SK-N-MC (cell line): Measurements from ENCODE around the gene NEURL1.

Source experiments
- EZH2 ChIP-seq: fragments of 200-600 bp; sonication (generic); IDR thresholded peaks from one replicate; pipeline ENCODE4 v1.6.1; 2017; ENCODE audit warnings: antibody characterized with exemption
- FOXP2 ChIP-seq: optimal IDR thresholded peaks from 2 replicates; pipeline ENCODE3; 2011; ENCODE audit warnings: mild to moderate bottlenecking, moderate library complexity; ENCODE audit not compliant: insufficient read depth; ENCODE audit errors: extremely low read length, control extremely low read depth
- POLR2AphosphoS5 ChIP-seq: IDR thresholded peaks from 2 replicates; pipeline ENCODE4 v1.6.1; 2012; ENCODE audit warnings: mild to moderate bottlenecking, low read depth, low read length, borderline replicate concordance

DNA sequence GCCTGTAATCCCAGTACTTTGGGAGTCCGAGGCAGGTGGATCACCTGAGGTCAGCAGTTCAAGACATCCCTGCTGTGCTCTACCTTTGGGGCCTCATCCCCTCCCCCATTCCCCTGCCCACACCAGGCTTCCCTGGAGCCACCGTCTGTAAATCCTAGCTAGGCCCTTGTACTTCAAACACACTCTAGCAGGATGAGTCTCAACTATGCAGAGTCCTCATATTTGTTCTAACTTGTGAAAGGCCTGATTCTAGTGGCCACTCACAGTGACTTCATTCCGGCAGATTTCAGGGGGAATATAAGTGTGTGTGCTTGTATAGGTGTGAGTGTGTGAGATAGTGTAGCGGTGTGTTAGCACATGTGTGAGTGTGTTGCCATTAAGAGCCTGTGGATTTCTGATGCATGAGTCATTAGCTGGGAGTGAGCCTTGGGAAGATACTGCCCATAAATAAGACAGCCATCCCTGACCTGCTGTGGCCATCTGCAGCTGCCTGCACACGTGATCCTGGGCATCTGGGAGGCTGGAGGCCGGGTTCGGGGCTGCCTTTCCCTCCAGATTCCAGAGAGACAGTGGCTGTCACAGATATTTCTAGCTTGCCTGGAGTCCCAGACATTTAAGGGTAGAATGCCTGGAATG is 1.7 kb upstream of the NEURL1 start:
- TF ChIP-seq EZH2 (no peak), POLR2AphosphoS5 (no peak), FOXP2 (no peak)
